GM19099 (cell line): Measurements from ENCODE around the gene NOTCH1.

ENCODE experiments used
- POLR2A ChIP-seq: IDR thresholded peaks from 3 replicates; pipeline ENCODE4 v1.6.1; 2011; ENCODE audit warnings: low read depth; ENCODE audit not compliant: insufficient read length; ENCODE audit errors: extremely low read depth

The NOTCH1 gene

DNA sequence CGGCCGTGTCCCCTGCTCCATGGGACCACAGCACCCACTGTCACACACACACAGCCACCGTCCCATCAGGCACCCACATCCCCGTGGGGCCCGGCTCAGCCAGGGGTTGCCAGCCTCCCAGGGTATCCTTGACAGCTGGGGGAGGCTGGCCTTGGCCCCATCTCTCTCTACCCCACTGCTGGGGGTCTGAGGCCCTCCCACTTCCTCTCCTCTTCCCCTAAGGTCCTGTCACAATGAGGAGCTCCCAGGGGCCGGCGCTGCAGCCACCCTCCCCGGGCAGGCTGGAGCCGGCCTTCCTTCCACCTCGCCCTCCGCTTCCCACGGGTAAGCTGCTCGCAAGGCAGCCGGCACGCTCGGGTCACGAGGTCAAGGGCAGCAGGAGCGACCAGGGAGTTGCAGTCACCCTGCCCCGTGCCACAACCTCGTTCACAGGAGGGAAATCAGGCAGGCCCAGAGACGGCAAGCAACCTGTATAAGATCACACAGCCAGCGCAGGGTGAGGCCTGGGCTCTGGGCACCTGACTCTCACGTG lies 38.6 kb upstream of the NOTCH1 start:
- TF ChIP-seq POLR2A, result no peak

DNA sequence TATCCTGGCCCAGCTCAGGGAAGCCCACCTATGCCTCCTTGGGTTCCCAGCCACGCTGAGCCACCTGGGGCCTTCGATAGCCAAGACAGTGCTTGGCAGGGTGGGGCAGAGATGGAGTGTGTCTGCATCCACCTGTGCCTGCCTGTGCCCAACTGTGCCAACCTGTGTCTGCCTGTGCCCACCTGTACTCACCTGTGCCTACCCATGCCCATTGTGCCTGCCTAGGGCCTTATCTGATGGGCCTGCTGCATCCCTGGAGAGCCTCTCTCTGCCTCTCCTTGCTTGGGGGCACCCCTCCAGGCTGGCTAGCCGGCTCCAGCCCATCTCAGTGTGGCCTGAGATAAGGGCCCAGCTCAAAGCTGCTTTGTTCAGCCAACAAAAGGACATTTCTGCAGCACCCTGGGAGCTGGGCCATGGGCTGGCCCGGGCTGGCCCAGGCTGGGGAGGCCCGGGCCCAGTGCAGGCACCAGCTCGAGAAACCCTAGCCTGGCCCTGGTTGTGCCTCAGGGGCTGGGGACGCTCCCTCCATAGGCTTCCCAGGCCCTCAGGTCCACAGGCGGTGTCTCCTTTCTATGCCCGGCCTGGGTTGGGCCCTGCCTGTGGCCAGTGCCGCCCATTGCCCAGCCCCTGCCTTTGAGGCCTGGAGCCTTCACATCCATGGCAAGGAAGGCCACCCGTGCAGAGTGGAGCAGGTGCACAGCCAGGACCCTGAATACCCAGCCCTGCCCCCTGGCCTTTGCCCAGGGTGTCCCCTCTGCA lies 37.3 kb upstream of the NOTCH1 start:
- no peak for TF ChIP-seq POLR2A

DNA sequence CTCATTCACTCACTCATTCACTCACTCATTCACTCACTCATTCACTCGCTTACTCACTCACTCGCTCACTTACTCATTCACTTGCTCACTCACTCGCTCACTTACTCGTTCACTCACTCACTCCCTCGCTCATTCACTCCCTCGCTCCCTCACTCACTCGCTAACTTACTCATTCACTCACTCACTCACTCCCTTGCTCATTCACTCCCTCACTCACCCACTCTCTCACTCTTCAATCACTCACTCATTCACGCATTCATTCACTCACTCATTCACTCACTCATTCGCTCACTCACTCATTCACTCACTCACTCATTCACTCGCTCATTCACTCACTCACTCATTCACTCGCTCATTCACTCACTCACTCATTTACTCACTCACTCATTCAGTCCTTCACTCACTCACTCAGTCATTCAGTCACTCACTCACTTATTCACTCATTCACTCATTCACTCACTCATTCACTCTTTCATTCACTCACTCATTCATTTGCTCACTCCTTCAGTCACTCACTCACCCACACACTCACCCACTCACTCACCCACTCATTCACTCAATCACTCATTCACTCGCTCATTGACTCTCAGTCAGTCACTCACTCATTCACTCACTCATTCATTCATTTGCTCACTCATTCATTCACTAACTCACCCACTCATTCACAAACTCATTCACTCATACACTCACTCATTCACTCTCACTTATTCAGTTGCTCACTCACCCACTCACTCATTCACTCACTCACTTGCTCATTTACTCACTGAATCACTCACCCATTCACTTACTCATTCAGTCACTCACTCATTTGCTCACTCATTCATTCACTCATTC lies 36.0 kb upstream of the NOTCH1 start:
- no peak for TF ChIP-seq POLR2A

DNA sequence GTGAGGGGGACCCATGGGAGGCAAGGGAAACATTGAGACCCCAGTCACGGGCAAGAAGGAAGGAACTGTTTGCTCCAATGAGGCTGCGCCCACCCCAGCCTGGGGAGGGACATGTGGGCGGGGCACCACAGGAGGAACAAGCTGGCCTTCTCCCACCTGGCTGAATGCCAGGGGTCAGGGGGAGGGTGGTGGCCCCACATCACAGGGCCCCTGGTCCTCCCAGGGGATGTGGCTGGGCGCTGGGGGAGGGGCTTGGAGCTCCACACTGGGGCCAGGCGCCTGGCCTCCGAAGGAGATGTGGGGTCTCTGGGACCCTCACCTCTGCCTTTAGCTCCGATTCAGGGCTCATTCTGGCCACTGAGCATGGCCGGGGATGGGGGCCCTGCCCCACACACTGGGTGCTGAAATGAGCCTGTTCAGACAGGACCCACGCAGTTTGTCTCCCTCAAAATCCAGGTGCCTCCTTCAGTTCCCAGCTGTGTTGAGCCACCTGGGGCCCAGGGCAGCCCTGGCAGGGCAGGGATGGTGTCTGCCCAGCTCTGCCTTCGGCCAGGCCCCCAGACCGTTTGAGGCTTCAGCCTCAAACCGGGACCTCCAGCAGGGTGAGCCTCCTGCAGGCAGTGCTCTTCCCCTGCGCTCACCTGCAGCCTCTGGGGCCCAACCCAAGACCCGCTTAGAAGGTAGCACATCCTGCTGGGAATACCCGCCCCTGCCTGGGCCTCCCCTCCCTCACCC lies 33.2 kb upstream of the NOTCH1 start:
- no peak for TF ChIP-seq POLR2A

DNA sequence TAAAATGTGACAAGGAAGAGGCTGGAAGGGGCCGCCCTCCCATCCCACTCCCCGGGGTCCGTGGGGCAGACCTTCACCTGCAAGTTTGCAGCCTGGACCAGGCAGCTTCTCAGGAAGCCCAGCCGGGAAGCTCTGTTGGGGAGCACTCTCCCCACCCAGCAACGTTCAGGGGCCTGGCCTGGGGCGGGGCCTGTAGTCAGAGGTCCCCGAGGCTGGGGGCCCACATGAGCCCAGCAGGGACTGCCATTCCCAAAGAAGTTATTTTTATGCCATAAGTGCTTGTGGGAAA lies 32.7 kb upstream of the NOTCH1 start:
- TF ChIP-seq POLR2A, result no peak

DNA sequence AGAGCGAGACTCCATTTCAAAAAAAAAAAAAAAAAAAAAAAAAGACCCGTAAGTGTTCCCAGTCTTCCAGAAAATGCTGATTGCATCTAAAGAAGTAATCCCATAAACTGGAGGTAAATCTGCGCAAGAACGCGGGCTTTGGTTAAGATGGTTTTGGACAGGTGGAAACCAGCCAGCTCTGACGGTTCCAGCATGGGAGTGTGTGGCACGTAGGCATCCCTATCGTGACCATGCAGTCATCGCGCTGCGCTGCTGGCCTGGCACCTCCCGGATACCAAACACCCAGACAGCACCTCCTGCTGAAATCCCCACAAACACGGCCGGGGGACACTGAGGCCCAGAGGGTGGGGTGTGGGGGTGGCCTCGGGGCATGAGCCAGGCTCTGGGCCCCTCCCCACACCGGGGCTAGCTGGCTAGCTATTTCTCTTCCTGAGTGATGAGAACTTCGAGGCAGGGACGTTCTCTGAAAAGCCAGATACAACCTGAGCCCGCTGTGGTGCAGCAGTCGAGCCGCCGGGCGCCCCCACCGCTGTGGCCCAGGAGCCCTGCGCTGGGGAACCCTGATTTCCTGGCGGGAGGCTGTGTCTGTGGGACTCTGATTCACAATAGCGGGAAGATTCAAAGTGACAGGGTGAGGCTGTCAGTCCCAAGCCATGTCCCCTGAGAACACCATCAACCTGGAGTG lies 32.2 kb upstream of the NOTCH1 start:
- TF ChIP-seq POLR2A, result no peak

DNA sequence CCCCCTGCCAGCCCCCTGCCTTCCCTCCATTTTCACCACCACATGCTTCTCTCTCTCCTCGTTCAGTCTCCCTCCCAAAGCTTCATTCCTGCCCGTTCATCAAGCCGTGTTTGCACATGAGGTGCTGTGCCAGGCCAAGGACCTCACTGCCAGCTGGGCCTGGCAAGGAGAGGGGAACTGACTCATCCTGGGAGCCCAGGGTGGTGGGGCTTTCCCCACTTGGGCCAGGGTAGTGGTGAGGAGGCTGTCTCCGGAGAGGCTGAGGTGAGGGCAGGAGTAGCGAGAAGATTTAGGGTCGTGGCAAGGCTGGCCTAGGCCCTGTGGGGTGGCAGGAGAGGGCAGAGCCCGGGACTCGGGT lies 30.4 kb upstream of the NOTCH1 start:
- no peak for TF ChIP-seq POLR2A

DNA sequence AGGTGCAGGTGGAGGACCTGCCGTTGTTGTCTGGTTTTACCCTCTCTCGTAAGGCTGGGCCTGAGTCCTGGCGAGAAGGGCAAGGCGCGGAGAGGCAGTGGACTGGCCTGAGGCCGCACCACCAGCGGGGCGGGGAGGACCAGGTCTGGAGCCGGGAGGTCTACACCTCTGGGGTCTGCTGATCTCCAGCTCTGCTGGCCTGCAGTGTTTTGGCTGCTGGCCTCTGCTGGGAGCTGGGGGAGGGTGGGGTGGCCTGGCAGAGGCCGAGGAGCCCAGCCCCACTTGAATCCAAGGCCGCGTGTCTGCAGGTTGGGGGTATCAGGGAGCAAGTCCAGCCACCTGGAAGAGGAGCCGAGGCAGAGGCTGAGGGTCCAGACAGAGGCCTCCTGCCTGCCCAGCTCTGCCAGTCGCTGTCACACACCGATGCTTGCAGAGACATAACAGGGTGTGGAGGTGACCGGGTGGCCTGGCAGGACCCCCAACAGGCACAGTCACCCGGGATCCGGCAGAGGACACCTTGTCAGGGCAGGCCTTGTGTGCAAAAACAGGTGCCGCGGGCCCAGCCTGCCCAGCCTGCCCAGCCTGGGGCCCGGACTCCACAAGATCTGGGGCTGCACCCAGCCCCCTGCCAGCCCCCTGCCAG lies 29.9 kb upstream of the NOTCH1 start:
- no peak for TF ChIP-seq POLR2A

DNA sequence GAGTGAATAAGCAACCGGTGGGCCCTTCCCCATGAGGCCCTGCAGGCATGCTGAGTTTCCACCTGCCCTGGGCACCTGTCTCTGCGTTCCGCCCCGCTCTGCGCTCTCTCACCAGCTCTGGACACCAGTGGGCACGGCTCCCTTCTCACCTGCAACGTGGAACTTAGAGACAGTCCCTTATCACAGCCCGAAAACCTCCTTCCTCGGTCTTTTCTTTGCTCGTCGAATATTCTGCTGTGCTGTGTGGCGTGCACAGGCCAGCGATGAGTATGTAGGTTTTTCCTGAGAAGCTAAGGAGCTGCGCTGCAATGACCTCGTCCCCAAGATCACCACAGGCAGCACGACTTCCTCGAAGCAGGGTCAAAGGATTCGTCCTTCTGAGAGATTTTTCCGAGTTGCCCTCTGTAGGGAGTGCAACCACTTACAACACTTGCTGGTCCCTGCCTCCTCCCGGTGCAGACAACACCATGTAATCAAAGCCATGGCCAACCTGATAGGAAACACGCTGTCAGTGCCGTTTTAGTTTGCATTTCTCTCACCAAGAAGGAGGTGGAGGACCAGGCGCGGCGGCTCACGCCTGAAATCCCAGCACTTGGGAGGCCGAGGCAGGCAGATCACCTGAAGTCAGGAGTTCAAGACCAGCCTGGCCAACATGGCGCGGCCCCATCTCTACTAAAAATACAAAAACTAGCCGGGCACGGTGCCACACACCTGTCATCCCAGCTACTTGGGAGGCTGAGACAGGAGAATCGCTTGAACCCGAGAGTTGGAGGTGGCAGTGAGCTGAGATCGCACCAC lies 27.2 kb upstream of the NOTCH1 start:
- no peak for TF ChIP-seq POLR2A

DNA sequence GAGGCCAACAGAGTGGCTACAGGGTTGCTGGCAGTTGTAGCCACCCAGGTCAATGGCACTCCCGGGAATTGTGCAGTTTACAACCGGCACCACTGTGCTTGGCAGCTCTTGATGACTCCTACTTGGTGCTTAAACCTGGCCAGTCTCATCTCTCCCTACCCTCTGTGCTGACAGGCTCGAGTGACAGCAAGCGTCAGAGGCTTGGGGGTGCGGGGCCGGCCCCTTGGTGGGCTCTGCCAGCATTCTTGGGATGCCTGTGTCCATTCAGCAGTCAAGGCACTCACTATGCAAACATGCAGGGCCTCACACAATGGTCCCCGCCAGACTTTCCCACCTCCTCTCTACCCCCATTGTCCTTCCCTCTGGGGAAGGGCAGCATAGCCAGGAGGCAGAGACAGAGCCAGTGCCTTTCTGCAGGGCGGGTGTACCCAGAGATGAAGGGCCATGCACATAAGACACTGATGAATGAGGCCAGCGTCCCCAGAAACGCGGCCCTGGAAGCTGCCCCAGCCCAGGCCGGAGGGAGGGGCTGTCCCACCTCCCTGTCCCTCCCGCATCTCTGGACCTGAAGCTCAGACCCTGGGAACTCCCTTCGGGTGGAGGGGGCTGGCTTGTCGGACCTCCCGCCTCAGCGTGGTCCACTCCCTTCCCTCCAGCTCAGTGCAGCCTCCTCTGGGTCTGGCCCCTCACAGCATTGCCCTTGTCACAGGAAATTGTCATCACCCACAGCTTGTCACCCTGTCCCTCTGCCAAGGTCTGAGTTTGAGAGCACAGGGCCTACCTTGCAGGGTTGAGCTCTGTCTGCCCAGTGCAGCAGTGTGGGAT lies 26.4 kb upstream of the NOTCH1 start:
- TF ChIP-seq POLR2A, result no peak

DNA sequence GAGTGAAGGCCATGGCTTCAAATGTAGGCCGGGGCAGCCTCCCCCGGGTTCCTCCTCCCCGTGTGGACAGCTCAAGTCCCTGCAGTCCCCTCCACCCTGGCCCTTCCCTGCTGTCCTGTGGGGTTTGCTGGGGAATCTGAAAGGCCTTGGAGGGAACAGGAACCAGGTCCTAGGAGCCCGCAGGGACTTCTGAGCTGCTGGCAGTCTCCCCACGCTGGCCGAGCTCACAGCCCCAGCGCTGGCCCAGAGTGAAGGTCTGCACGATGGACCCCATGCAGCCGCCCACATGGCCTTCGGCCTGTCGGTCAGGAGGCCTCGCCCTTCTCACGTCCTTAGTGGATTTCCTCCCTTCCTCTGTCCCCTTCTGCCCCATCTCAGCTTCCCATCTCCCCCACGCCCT lies 25.7 kb upstream of the NOTCH1 start:
- TF ChIP-seq POLR2A, result no peak

DNA sequence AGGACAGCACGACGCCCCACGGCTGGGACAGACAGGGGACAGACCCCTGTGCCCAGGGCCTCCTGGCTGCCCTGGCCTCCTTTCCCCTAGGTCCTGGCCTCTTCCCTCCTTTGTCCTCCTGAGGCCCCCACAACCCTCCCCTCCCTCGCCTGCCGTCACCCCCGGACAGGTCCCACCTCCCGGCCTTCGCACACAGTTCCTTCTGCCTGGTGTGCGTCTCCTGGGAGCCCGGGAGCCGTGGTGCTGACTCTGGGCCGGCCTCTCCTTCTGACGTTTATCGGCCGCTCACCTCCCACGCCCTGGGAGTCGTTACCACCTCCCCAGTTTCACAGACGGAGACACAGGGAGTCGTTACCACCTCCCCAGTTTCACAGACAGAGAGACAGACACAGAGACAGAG lies 25.1 kb upstream of the NOTCH1 start:
- TF ChIP-seq POLR2A, result no peak
